Breast epithelium (tissue), 3 donors: ENCODE data around the gene FNDC3B.

ENCODE experiments used
- CTCF ChIP-seq, 3 donors: fragments of 450-650 bp; IDR thresholded peaks; one replicate each; pipeline ENCODE4 v1.5.1; 2016 to 2017; ENCODE audit warnings: antibody characterized with exemption in 3 of 3, mild to moderate bottlenecking in 3 of 3, moderate library complexity in 3 of 3
- POLR2A ChIP-seq: fragments of 450-650 bp; IDR thresholded peaks from one replicate; pipeline ENCODE4 v1.6.1; 2016; ENCODE audit warnings: antibody characterized with exemption, mild to moderate bottlenecking, moderate library complexity
- POLR2AphosphoS5 ChIP-seq, 3 donors: sonication (generic); formaldehyde crosslinking; IDR thresholded peaks; one replicate each; pipeline ENCODE4 v1.6.1; 2017; ENCODE audit warnings: antibody characterized with exemption in 3 of 3

GRCh38 chr3:172193436-172193835, 154.1 kb downstream of the FNDC3B start:
- no peak for TF ChIP-seq POLR2A
- TF ChIP-seq CTCF (IDR thresholded peaks at IDR 0.05), result no peak
- no peak for TF ChIP-seq POLR2AphosphoS5 (IDR thresholded peaks at IDR 0.05)
